HG02798 (cell line): ENCODE measurements around the gene ABHD4.

Source experiments
- ATAC-seq: cut with Tn5 transposase; IDR thresholded peaks from one replicate; pipeline ENCODE4 v1.9.1; 2021; ENCODE audit warnings: mild to moderate bottlenecking; ENCODE audit not compliant: unreplicated experiment, poor library complexity

Gene ABHD4

DNA sequence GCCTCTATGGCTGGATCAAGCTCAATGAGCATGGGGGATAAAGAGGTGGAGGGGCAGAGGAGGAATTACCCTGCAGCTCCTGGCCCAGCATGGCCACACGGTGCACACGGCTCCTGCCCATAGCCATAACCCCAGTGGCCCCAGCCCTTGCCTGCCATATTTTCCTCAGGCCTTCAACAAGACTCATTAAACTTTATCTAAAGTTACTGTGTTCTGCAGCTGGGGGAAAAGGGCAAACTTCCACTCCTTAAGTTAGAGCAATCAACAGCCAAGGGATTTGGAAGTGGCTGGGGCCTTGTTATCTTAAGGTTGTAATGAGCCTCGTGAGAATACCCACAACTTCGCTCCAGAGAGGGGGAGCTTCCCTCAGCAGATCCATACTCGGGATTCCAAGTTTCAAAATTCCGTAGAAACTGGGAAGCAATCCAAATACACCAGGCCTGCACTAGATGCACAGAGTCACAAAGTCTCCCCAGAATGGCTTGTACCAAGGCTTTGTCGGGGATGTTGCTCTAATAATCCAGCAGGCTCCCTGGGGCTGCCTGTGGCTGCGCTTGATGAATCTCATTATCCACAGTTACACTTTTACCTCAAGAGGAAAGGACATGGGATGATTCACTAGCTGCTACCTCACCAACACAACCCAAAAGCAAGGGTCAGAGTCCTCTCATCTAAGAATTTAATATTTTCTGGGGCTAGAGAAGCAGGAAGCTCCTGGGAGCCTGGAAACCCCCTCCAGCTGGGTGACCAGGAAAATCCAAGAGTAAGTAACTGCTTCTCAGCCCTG lies 59.0 kb downstream of the ABHD4 start:
- no peak for ATAC-seq

- ATAC-seq = no peak
Measured at GRCh38 chr14:22657861-22658260, 59.8 kb downstream of the ABHD4 start.

- ATAC-seq = no peak
Measured at GRCh38 chr14:22658946-22659345, 60.8 kb downstream of the ABHD4 start.

GRCh38 chr14:22660654-22661053 lies 62.6 kb downstream of the ABHD4 start:
- no peak for ATAC-seq
